ENCODE results near the gene OR6X1.

OR6X1 gene

GRCh38 chr11:123754101-123754568, at the start of gene OR6X1:
Gene OR6X1 (minus strand): TSS chr11:123754518. CDS start chr11:123754518, 0 bp downstream.
- DNase-seq: no peak

- DNase-seq: no peak
Observed at GRCh38 chr11:123801765-123802164, 47.4 kb upstream of the OR6X1 start.

- peak in 1 of 2 experiments; percentile 12 for DNase-seq
Observed at GRCh38 chr11:123800036-123800435, 45.7 kb upstream of the OR6X1 start.

GRCh38 chr11:123799438-123799837, 45.1 kb upstream of the OR6X1 start:
- DNase-seq: no peak

GRCh38 chr11:123798513-123799252, 44.4 kb upstream of the OR6X1 start:
- DNase-seq: no peak

GRCh38 chr11:123798079-123798478, 43.8 kb upstream of the OR6X1 start:
- no peak for DNase-seq

- peak in 1 of 2 experiments; percentile 13 for DNase-seq
Observed at GRCh38 chr11:123797541-123797940, 43.2 kb upstream of the OR6X1 start.

- peak in 1 of 2 experiments; percentile 24 for DNase-seq
Observed at GRCh38 chr11:123797114-123797513, 42.8 kb upstream of the OR6X1 start.

GRCh38 chr11:123796226-123796625, 41.9 kb upstream of the OR6X1 start:
- DNase-seq: no peak

GRCh38 chr11:123783536-123783935, 29.2 kb upstream of the OR6X1 start:
- no peak for DNase-seq

- DNase-seq: no peak
Observed at GRCh38 chr11:123778511-123778910, 24.2 kb upstream of the OR6X1 start.

- DNase-seq: peak in 1 of 2 experiments; percentile 19
Observed at GRCh38 chr11:123775715-123776549, 21.6 kb upstream of the OR6X1 start.

- peak; percentile 57 to 84 for DNase-seq
Observed at GRCh38 chr11:123775289-123775688, 21.0 kb upstream of the OR6X1 start.

- no peak for DNase-seq
Observed at GRCh38 chr11:123773959-123774358, 19.6 kb upstream of the OR6X1 start.

GRCh38 chr11:123773026-123773425, 18.7 kb upstream of the OR6X1 start:
- DNase-seq: no peak

GRCh38 chr11:123771664-123772063, 17.3 kb upstream of the OR6X1 start:
- DNase-seq: no peak

GRCh38 chr11:123770712-123771111, 16.4 kb upstream of the OR6X1 start:
- DNase-seq: no peak

- no peak for DNase-seq
Observed at GRCh38 chr11:123765601-123766000, 11.3 kb upstream of the OR6X1 start.

- DNase-seq: no peak
Observed at GRCh38 chr11:123762422-123762821, 8.1 kb upstream of the OR6X1 start.

GRCh38 chr11:123760894-123761293, 6.6 kb upstream of the OR6X1 start:
- DNase-seq: no peak

- no peak for DNase-seq
Observed at GRCh38 chr11:123757976-123758375, 3.7 kb upstream of the OR6X1 start.

- DNase-seq: no peak
Observed at GRCh38 chr11:123755813-123756212, 1.5 kb upstream of the OR6X1 start.

GRCh38 chr11:123755344-123755743, 1.0 kb upstream of the OR6X1 start:
- DNase-seq: no peak

- no peak for DNase-seq
Observed at GRCh38 chr11:123753110-123753509, 1.2 kb downstream of the OR6X1 start.
